Measurements from ENCODE around the gene UBAP2. TPM values are rescaled to one million over a fixed set of nuclear protein-coding genes. Genes with fewer than 3 reads are reported as not detected.

UBAP2 gene
- total RNA-seq, 3 donors from 2014 or later: 21.8 to 32.1 (median 29.8) TPM

DNA sequence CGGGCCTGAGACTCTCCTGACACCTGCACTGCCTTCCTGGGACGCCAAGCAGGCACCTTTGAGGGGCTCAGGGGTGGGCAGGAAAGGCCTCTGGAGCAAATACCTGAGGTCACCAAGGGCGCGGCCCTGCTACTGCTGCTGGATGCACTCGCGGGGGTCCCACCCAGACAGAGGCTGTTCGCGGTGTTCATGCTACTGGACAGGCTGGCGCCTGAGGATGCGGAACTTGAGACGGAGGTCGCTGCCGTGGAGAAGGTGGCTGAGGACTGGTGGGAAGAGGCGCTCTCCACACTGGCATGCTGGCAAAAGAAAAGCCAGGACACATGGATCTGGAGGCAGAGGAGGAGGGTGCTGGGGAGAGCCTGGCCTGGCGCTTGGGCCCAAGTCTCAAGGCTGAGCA lies 121.0 kb downstream of the UBAP2 start:
- Histone ChIP-seq H3K27ac (no peak overlapping the region), H3K9me3 (no peaks in the 10 kb centered on the region), H3K27me3 (no peaks in the 10 kb centered on the region), H3K36me3 (peaks cover 3% of the 10 kb centered on the region), H3K4me3 (no peak overlapping the region), H3K4me1 (no peaks in the 10 kb centered on the region)
- intact Hi-C loops (cut with DNase I; ENCODE audit: low total_unique reads): no loop called here
- no peak for TF ChIP-seq POLR2AphosphoS5 (IDR thresholded peaks at IDR 0.05)
- TF ChIP-seq, protein P1, sequence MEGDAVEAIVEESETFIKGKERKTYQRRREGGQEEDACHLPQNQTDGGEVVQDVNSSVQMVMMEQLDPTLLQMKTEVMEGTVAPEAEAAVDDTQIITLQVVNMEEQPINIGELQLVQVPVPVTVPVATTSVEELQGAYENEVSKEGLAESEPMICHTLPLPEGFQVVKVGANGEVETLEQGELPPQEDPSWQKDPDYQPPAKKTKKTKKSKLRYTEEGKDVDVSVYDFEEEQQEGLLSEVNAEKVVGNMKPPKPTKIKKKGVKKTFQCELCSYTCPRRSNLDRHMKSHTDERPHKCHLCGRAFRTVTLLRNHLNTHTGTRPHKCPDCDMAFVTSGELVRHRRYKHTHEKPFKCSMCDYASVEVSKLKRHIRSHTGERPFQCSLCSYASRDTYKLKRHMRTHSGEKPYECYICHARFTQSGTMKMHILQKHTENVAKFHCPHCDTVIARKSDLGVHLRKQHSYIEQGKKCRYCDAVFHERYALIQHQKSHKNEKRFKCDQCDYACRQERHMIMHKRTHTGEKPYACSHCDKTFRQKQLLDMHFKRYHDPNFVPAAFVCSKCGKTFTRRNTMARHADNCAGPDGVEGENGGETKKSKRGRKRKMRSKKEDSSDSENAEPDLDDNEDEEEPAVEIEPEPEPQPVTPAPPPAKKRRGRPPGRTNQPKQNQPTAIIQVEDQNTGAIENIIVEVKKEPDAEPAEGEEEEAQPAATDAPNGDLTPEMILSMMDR (IDR thresholded peaks at IDR 0.05): no peak
- TF ChIP-seq POLR2A (IDR thresholded peaks at IDR 0.05): no peak
- no peak for DNase-seq (ENCODE audit: low spot score in 2 of 2)

GRCh38 chr9:33926746-33927485 lies 121.8 kb downstream of the UBAP2 start:
- TF ChIP-seq, protein P1 (IDR thresholded peaks at IDR 0.05): no peak
- TF ChIP-seq POLR2A (IDR thresholded peaks at IDR 0.05) (no peak), POLR2AphosphoS5 (IDR thresholded peaks at IDR 0.05) (no peak)
- H3K4me3 ChIP-seq: no peak overlapping the region
- intact Hi-C loops (cut with DNase I; ENCODE audit: low total_unique reads): no loop called here
- no peak for DNase-seq (ENCODE audit: low spot score in 2 of 2)
- H3K27me3 ChIP-seq: no peaks in the 10 kb centered on the region
- H3K9me3 ChIP-seq: no peaks in the 10 kb centered on the region
- no peaks in the 10 kb centered on the region for H3K4me1 ChIP-seq
- no peak overlapping the region for H3K27ac ChIP-seq
- no peaks in the 10 kb centered on the region for H3K36me3 ChIP-seq

- no peaks in the 10 kb centered on the region for H3K9me3 ChIP-seq
- no peaks in the 10 kb centered on the region for H3K27me3 ChIP-seq
- intact Hi-C loops (cut with DNase I; ENCODE audit: low total_unique reads): no loop called here
- TF ChIP-seq POLR2AphosphoS5 (IDR thresholded peaks at IDR 0.05) (no peak), POLR2A (IDR thresholded peaks at IDR 0.05) (no peak)
- TF ChIP-seq, protein P1 (IDR thresholded peaks at IDR 0.05): peak in 1 of 3 donors; percentile 50
- H3K36me3 ChIP-seq: no peaks in the 10 kb centered on the region
- DNase-seq (ENCODE audit: low spot score in 2 of 2): no peak
- no peak overlapping the region for H3K4me3 ChIP-seq
- no peaks in the 10 kb centered on the region for H3K4me1 ChIP-seq
- peak overlapping the region in 1 of 2 donors; percentile 14 for H3K27ac ChIP-seq
Measured at GRCh38 chr9:33924978-33925797, 123.5 kb downstream of the UBAP2 start.

DNA sequence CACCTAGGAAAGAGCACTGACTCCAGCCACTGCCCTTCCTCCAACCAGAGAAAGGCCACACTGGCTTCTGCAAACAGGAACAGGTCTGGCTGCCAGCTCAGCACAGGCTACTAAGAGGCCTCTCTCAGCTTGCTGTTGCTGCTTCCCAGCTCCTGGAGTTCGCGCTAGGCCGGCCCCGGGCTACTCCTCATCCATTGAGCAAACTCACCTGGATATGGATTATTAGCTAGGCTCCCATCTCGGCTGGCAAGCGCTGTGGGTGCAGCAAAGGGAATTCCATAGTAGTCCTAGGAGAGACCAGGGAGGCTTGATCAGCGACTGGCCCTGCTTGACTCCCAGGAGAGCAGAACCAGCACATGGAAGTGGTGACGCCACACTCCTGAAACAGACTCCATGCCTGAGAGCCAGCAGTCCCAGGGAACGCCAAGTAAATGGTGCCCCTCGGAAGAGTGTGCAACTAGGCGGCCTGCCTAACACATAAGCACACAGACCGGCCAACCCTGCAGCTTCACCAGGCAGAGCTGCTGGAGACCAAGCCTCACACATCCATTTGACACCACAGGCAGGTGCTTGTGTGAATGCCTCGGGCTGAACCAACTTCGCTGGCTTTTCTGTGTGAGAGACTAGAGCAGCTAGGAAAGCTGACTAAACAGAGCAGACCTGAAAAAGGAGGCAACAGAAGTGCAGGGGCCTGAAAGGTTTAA lies 124.5 kb downstream of the UBAP2 start:
- Histone ChIP-seq H3K27ac (peak overlapping the region in 1 of 2 donors; percentile 27), H3K27me3 (no peaks in the 10 kb centered on the region), H3K9me3 (no peaks in the 10 kb centered on the region), H3K4me3 (no peak overlapping the region), H3K4me1 (no peaks in the 10 kb centered on the region), H3K36me3 (no peaks in the 10 kb centered on the region)
- TF ChIP-seq POLR2A (IDR thresholded peaks at IDR 0.05): no peak
- TF ChIP-seq, protein P1 (IDR thresholded peaks at IDR 0.05): no peak
- no peak for TF ChIP-seq POLR2AphosphoS5 (IDR thresholded peaks at IDR 0.05)
- intact Hi-C loops (cut with DNase I; ENCODE audit: low total_unique reads): no loop called here
- peak in 1 of 2 donors; percentile 59 for DNase-seq (ENCODE audit: low spot score in 2 of 2)

Data from breast epithelium (tissue), 4 donors.